Sigmoid colon (tissue), 7 donors: Measurements from ENCODE around the gene DNAL1. TPM values are rescaled to one million over a fixed set of nuclear protein-coding genes. Genes with fewer than 3 reads are reported as not detected.

Experiments used
- DNase-seq: peaks from one replicate; pipeline ENCODE4 v3.0.0-alpha.2; 2019
- H3K27ac ChIP-seq, 4 donors: fragments of 200-600 bp; sonication (generic); one replicate each; pipeline ENCODE4 v1.5.1; 2016 to 2019; ENCODE audit warnings: mild to moderate bottlenecking in 1 of 4
- H3K27me3 ChIP-seq, 3 donors: fragments of 200-600 bp; sonication (generic); one replicate each; pipeline ENCODE4 v1.5.1; 2019; ENCODE audit warnings: mild to moderate bottlenecking in 1 of 3
- H3K36me3 ChIP-seq, 4 donors: fragments of 200-600 bp; sonication (generic); one replicate each; pipeline ENCODE4 v1.5.1; 2016 to 2019
- H3K4me1 ChIP-seq, 4 donors: fragments of 200-600 bp; sonication (generic); one replicate each; pipeline ENCODE4 v1.5.1; 2017 to 2019
- H3K4me3 ChIP-seq, 4 donors: fragments of 200-600 bp; sonication (generic); one replicate each; pipeline ENCODE4 v1.5.1; 2017 to 2019; ENCODE audit warnings: mild to moderate bottlenecking in 2 of 4, moderate library complexity in 1 of 4
- H3K9me3 ChIP-seq, 4 donors: fragments of 200-600 bp in 3 of 4; sonication (generic) in 3 of 4; one replicate each; pipeline versions ENCODE4 v1.5.1 to v1.6.1; 2013 to 2019
- CTCF ChIP-seq, 4 experiments: fragments of 450-650 bp in 3 of 4; fragments of 200-600 bp in 1 of 4; IDR thresholded peaks; one replicate each; pipeline ENCODE4 v1.5.1; 2016 to 2019; ENCODE audit warnings: antibody characterized with exemption in 4 of 4, mild to moderate bottlenecking in 3 of 4, moderate library complexity in 2 of 4
- EP300 ChIP-seq, 4 donors: sonication (generic); formaldehyde crosslinking; IDR thresholded peaks; one replicate each; pipeline ENCODE4 v1.6.1; 2017; ENCODE audit warnings: antibody characterized with exemption in 4 of 4
- POLR2A ChIP-seq, 2 donors: fragments of 450-650 bp; IDR thresholded peaks; one replicate each; pipeline ENCODE4 v1.6.1; 2016; ENCODE audit warnings: antibody characterized with exemption in 2 of 2, mild to moderate bottlenecking in 2 of 2, moderate library complexity in 2 of 2
- POLR2AphosphoS5 ChIP-seq, 4 donors: sonication (generic); formaldehyde crosslinking; IDR thresholded peaks; one replicate each; pipeline ENCODE4 v1.6.1; 2017; ENCODE audit warnings: antibody characterized with exemption in 4 of 4
- WGBS, 2 donors: extraction: QIAGEN DNeasy Blood & Tissue Kit; methylation state at CpG; one replicate each; pipeline ENCODE4 v1.1.7; 2013; 5-methylcytosine and 5-hydroxymethylcytosine counted together
- intact Hi-C: fragments of 100-400 bp; cut with DNase I; formaldehyde crosslinking; loops from one replicate; pipeline ENCODE4 v1.15.1; 2023
- polyA plus RNA-seq, 3 donors: library from polyadenylated mRNA; stranded (reverse); fragments of 200-250 nt; gene quantifications; one replicate each; pipeline ENCODE4 v1.2.3, GENCODE V29; 2013
- total RNA-seq, 4 donors: library from RNA; depleted of rRNA; stranded (reverse); fragments of >200 nt; gene quantifications; one replicate each; pipeline ENCODE4 v1.1.0, GENCODE V29; 2016
- donor health status: healthy with polysubstance abuse.
- donor health status: Bipolar disorder and iron deficiency.
- donor health status: healthy.

The DNAL1 gene
- total and polyA plus RNA-seq, 7 donors = 4.6 to 20.0 (median 6.9) TPM

GRCh38 chr14:73727166-73727565 is 82.4 kb downstream of the DNAL1 start:
- WGBS, 2 donors = 91 to 95% methylated on average over 7 of the region's 7 CpGs
- intact Hi-C loops = no loop called here
- peak overlapping the region; percentile 79 to 99 (median 88) for H3K27ac ChIP-seq
- no peak for DNase-seq
- peaks cover 0 to 90% (median 77%) of the 10 kb centered on the region in 4 donors for H3K4me1 ChIP-seq
- peaks cover 31 to 85% (median 52%) of the 10 kb centered on the region in 4 donors for H3K36me3 ChIP-seq
- H3K9me3 ChIP-seq = no peaks in the 10 kb centered on the region
- no peak for TF ChIP-seq POLR2AphosphoS5 (IDR thresholded peaks at IDR 0.05)
- no peak for TF ChIP-seq POLR2A (IDR thresholded peaks at IDR 0.05)
- no peak for TF ChIP-seq CTCF (IDR thresholded peaks at IDR 0.05)
- TF ChIP-seq EP300 (IDR thresholded peaks at IDR 0.05) = no peak
- no peaks in the 10 kb centered on the region for H3K27me3 ChIP-seq
- H3K4me3 ChIP-seq = no peak overlapping the region

- Histone ChIP-seq H3K4me3 (no peak overlapping the region), H3K36me3 (peaks cover 26 to 75% (median 40%) of the 10 kb centered on the region in 4 donors), H3K27ac (peak overlapping the region; percentile 68 to 99 (median 88)), H3K27me3 (no peaks in the 10 kb centered on the region), H3K4me1 (peaks cover 0 to 82% (median 68%) of the 10 kb centered on the region in 4 donors), H3K9me3 (no peaks in the 10 kb centered on the region)
- TF ChIP-seq CTCF (IDR thresholded peaks at IDR 0.05) (peak; percentile 91 to 98 (median 96)), POLR2AphosphoS5 (IDR thresholded peaks at IDR 0.05) (peak in 3 of 4 donors; percentile 46 to 54 (median 54)), EP300 (IDR thresholded peaks at IDR 0.05) (no peak)
- WGBS, 2 donors = 17 to 25% methylated on average over 6 of the region's 6 CpGs
- intact Hi-C loops = loop anchor here (1.0 kb wide), 1 partner anchor 96 kb away; no protein-coding TSS in a partner anchor
- peak; percentile 92 for DNase-seq
Observed at GRCh38 chr14:73728717-73729330, 84.0 kb downstream of the DNAL1 start.

- Histone ChIP-seq H3K4me1 (peaks cover 0 to 73% (median 59%) of the 10 kb centered on the region in 4 donors), H3K9me3 (no peaks in the 10 kb centered on the region), H3K27ac (peak overlapping the region; percentile 68 to 99 (median 88)), H3K36me3 (peaks cover 26 to 80% (median 45%) of the 10 kb centered on the region in 4 donors), H3K4me3 (no peak overlapping the region), H3K27me3 (no peaks in the 10 kb centered on the region)
- no peak for DNase-seq
- TF ChIP-seq POLR2AphosphoS5 (IDR thresholded peaks at IDR 0.05) (no peak), EP300 (IDR thresholded peaks at IDR 0.05) (no peak), CTCF (IDR thresholded peaks at IDR 0.05) (no peak), POLR2A (IDR thresholded peaks at IDR 0.05) (no peak)
- WGBS, 2 donors = 88 to 91% methylated on average over 23 of the region's 23 CpGs
- intact Hi-C loops = loop anchor here (2.0 kb wide), 1 partner anchor 29 kb away; no protein-coding TSS in a partner anchor
Observed at GRCh38 chr14:73729556-73730265, 84.9 kb downstream of the DNAL1 start.

- H3K9me3 ChIP-seq = no peaks in the 10 kb centered on the region
- TF ChIP-seq POLR2AphosphoS5 (IDR thresholded peaks at IDR 0.05) = no peak
- no peak for TF ChIP-seq POLR2A (IDR thresholded peaks at IDR 0.05)
- no peak for TF ChIP-seq CTCF (IDR thresholded peaks at IDR 0.05)
- TF ChIP-seq EP300 (IDR thresholded peaks at IDR 0.05) = no peak
- H3K4me3 ChIP-seq = no peak overlapping the region
- no peak for DNase-seq
- WGBS, 2 donors = 36 to 75% methylated on average over 3 of the region's 3 CpGs
- H3K27ac ChIP-seq = peak overlapping the region; percentile 51 to 99 (median 88)
- peaks cover 0 to 59% (median 45%) of the 10 kb centered on the region in 4 donors for H3K4me1 ChIP-seq
- H3K27me3 ChIP-seq = no peaks in the 10 kb centered on the region
- H3K36me3 ChIP-seq = peaks cover 29 to 80% (median 37%) of the 10 kb centered on the region in 4 donors
- intact Hi-C loops = loop anchor here (2.0 kb wide), 1 partner anchor 28 kb away; no protein-coding TSS in a partner anchor
Observed at GRCh38 chr14:73731111-73731510, 86.3 kb downstream of the DNAL1 start.
